ENCODE data around the gene TMEM41A.

DNA sequence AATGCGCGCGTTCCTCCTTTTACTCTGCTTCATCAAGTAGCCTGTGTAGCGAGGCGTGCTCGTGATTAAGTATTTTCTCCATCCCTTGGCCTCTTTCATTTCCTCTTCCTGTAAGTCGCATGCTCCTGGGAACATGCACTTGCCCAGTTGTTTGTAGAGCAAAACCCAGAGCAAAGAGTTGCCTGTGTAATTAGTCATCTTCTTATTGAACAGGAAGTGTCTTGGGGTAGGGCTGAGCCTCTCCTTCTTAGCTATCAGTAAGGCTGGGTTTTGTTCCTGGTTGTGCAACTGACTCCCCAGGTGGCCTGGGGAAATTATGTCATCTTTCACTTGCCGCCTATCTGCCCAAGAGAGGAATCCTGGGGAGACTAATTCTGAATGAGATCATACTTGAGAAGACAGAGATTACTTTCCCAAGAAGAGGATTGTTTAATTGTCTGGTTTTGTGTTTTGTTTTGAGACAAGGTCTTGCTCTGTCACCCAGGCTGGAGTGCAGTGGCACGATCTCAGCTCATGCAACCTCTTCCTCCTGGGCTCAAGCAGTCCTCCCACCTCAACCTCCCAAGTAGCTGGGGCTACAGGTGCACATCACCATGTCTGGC, 38.6 kb upstream of the TMEM41A start:
- TF ChIP-seq POLR2A (IDR thresholded peaks at IDR 0.05) (no peak), EP300 (IDR thresholded peaks at IDR 0.05) (no peak)
